IMR-90 (cell line): ENCODE data around the gene AHDC1. TPM values are rescaled to one million over a fixed set of nuclear protein-coding genes. Genes with fewer than 3 reads are reported as not detected.
A peak's percentile ranks its signal among the peaks of the same experiment; 100 is the strongest.

Experiments
- ATAC-seq: fragments of 200-7000 bp; cut with Tn5 transposase; 2 replicates; pipeline ENCODE4 v1.9.1; 2020; ENCODE audit warnings: low read depth, mild to moderate bottlenecking, moderate library complexity
- BruUV-seq: library from RNA; stranded (reverse); fragments of 400-500 nt; replicated peaks from 2 replicates; lab custom pipeline; 2021; lab: Mats Ljungman, UMichigan
- CTCF ChIA-PET: fragments of 300-600 bp; formaldehyde crosslinking; extraction: SDS; loops from one replicate; lab custom pipeline; 2021; ENCODE audit warnings: antibody characterized with exemption; lab: Yijun Ruan, JAX
- POLR2A ChIA-PET: fragments of 300-600 bp; sonication (Branson Sonifier 250); formaldehyde crosslinking; loops from one replicate; lab custom pipeline; 2022; ENCODE audit warnings: antibody characterized with exemption; ENCODE audit not compliant: unreplicated experiment; lab: Charles Lee
- DNase-seq: peaks from one replicate; pipeline ENCODE4 v3.0.0; 2013
- H2AFZ ChIP-seq: replicated peaks from 2 replicates; pipeline ENCODE3; 2013; ENCODE audit warnings: low read length, mild to moderate bottlenecking; ENCODE audit not compliant: poor library complexity
- H2AK5ac ChIP-seq: 2 replicates; pipeline ENCODE4 v1.6.1; 2013; ENCODE audit warnings: low read depth, low read length, inconsistent platforms
- H2AK9ac ChIP-seq: replicated peaks from 2 replicates; pipeline ENCODE3; 2013; ENCODE audit warnings: mild to moderate bottlenecking, low read depth, low read length, moderate library complexity; ENCODE audit not compliant: poor library complexity
- H2BK120ac ChIP-seq: 2 replicates; pipeline ENCODE4 v1.6.1; 2013; ENCODE audit warnings: low read depth, low read length, inconsistent platforms
- H2BK15ac ChIP-seq: 3 replicates; pipeline ENCODE4 v1.6.1; 2013; ENCODE audit warnings: low read depth, low read length, inconsistent platforms
- H2BK20ac ChIP-seq: 2 replicates; pipeline ENCODE4 v1.6.1; 2013; ENCODE audit warnings: low read depth, mild to moderate bottlenecking, inconsistent platforms, low read length, moderate library complexity
- H2BK5ac ChIP-seq: 2 replicates; pipeline ENCODE4 v1.6.1; 2013; ENCODE audit warnings: mild to moderate bottlenecking, low read depth, low read length, inconsistent platforms; ENCODE audit not compliant: poor library complexity, severe bottlenecking
- H3K14ac ChIP-seq: replicated peaks from 2 replicates; pipeline ENCODE4 v1.6.1; 2013; ENCODE audit warnings: low read depth, low read length, inconsistent platforms
- H3K18ac ChIP-seq: 2 replicates; pipeline ENCODE4 v1.6.1; 2013; ENCODE audit warnings: low read depth, low read length, control low read depth
- H3K23ac ChIP-seq: 2 replicates; pipeline ENCODE4 v1.6.1; 2013; ENCODE audit warnings: low read depth, low read length, inconsistent platforms
- H3K27ac ChIP-seq: 2 replicates; pipeline ENCODE4 v1.5.1; 2013; ENCODE audit warnings: mild to moderate bottlenecking, control low read depth, low read length; ENCODE audit not compliant: insufficient read depth
- H3K27me3 ChIP-seq: 2 replicates; pipeline ENCODE4 v1.6.1; 2013; ENCODE audit warnings: low read length; ENCODE audit not compliant: control insufficient read depth, insufficient read depth
- H3K36me3 ChIP-seq: 2 replicates; pipeline ENCODE4 v1.6.1; 2013; ENCODE audit warnings: low read length, mixed read lengths; ENCODE audit not compliant: control insufficient read depth, insufficient read depth
- H3K4ac ChIP-seq: 2 replicates; pipeline ENCODE4 v1.6.1; 2013; ENCODE audit warnings: low read depth, low read length, inconsistent platforms
- H3K4me1 ChIP-seq: 2 replicates; pipeline ENCODE4 v1.6.1; 2013; ENCODE audit warnings: low read length, mixed read lengths; ENCODE audit not compliant: control insufficient read depth, insufficient read depth
- H3K4me2 ChIP-seq: 2 replicates; pipeline ENCODE4 v1.6.1; 2013; ENCODE audit warnings: low read depth, mild to moderate bottlenecking, control low read depth, low read length, moderate library complexity
- H3K4me3 ChIP-seq: 2 replicates; pipeline ENCODE4 v1.5.1; 2013; ENCODE audit warnings: low read depth, mild to moderate bottlenecking, control low read depth, low read length, moderate library complexity; ENCODE audit not compliant: insufficient read depth
- H3K56ac ChIP-seq: 2 replicates; pipeline ENCODE4 v1.6.1; 2013; ENCODE audit warnings: low read length, inconsistent platforms; ENCODE audit not compliant: insufficient read depth; ENCODE audit errors: extremely low read depth
- H3K79me1 ChIP-seq, 2 experiments: 2 replicates each; pipeline ENCODE4 v1.6.1; 2013; ENCODE audit warnings: low read length in 2 of 2, inconsistent platforms in 1 of 2, low read depth in 1 of 2
- H3K9ac ChIP-seq: 2 replicates; pipeline ENCODE4 v1.6.1; 2013; ENCODE audit warnings: low read depth, low read length, control low read depth
- H3K9me1 ChIP-seq: 2 replicates; pipeline ENCODE4 v1.6.1; 2013; ENCODE audit warnings: low read length, inconsistent platforms; ENCODE audit not compliant: insufficient read depth
- H3K9me3 ChIP-seq: 2 replicates; pipeline ENCODE4 v1.6.1; 2013; ENCODE audit warnings: low read length; ENCODE audit not compliant: control insufficient read depth, insufficient read depth
- H4K20me1 ChIP-seq: 2 replicates; pipeline ENCODE4 v1.6.1; 2013; ENCODE audit warnings: low read length, inconsistent platforms; ENCODE audit not compliant: insufficient read depth
- H4K5ac ChIP-seq: 2 replicates; pipeline ENCODE4 v1.6.1; 2013; ENCODE audit warnings: mild to moderate bottlenecking, low read depth, low read length, control low read depth
- H4K8ac ChIP-seq, 2 experiments: 2 replicates each; pipeline ENCODE4 v1.6.1; 2013; ENCODE audit warnings: low read depth in 2 of 2, low read length in 2 of 2, control low read depth in 1 of 2, inconsistent platforms in 1 of 2
- H4K91ac ChIP-seq: 2 replicates; pipeline ENCODE4 v1.6.1; 2013; ENCODE audit warnings: low read depth, low read length, inconsistent platforms; ENCODE audit not compliant: insufficient read depth
- CHD1 ChIP-seq: IDR thresholded peaks from 2 replicates; pipeline ENCODE4 v1.6.1; 2012; ENCODE audit warnings: low read depth, low read length, improper control_type of control experiment
- RCOR1 ChIP-seq: IDR thresholded peaks from 2 replicates; pipeline ENCODE4 v1.6.1; 2012; ENCODE audit warnings: mild to moderate bottlenecking, low read length, improper control_type of control experiment; ENCODE audit not compliant: insufficient replicate concordance
- WGBS, 2 experiments: methylation state at CpG; one replicate each; pipeline versions ENCODE4 v1.1.5 to v1.1.7; 2013; ENCODE audit warnings: missing lambda C conversion rate in 2 of 2; ENCODE audit not compliant: insufficient read length in 1 of 2; ENCODE audit errors: extremely low coverage in 2 of 2; 5-methylcytosine and 5-hydroxymethylcytosine counted together
- dilution Hi-C: fragments of 300-500 bp; cut with HindIII; formaldehyde crosslinking; loops from one replicate; pipeline ENCODE4 v1.14.3; 2018; ENCODE audit warnings: low sequenced_read_pairs; ENCODE audit not compliant: unreplicated experiment
- in situ Hi-C: fragments of 300-500 bp; cut with MboI; formaldehyde crosslinking; loops from 3 replicates; pipeline ENCODE4 v1.14.3; 2019; ENCODE audit warnings: low sequenced_read_pairs, inconsistent platforms, mixed read lengths
- intact Hi-C: fragments of 100-400 bp; cut with micrococcal nuclease; formaldehyde crosslinking; loops from 2 replicates; pipeline ENCODE4 v1.10.0; 2022
- polyA plus RNA-seq, 3 experiments: library from polyadenylated mRNA; depleted of rRNA; stranded (reverse); fragments of >200 nt; gene quantifications; 2 replicates each; pipeline ENCODE4 v1.2.3, GENCODE V29; 2012; ENCODE audit warnings: low replicate concordance in 1 of 3
- total RNA-seq: library from RNA; depleted of rRNA; stranded (reverse); fragments of >200 nt; gene quantifications from 2 replicates; pipeline ENCODE4 v1.2.3, GENCODE V29; 2012

Gene AHDC1
- total and polyA plus RNA-seq, 2 of the 4 experiments (the other 2 are of a cell fraction) = 2.0 to 11.6 TPM

GRCh38 chr1:27591622-27592021, 12.3 kb downstream of the AHDC1 start:
- no TSS peak for BruUV-seq
- peaks cover 59% of the 10 kb centered on the region for H3K4me1 ChIP-seq
- TF ChIP-seq CHD1 (no peak), RCOR1 (peak; percentile 34)

More at GRCh38 chr1:27591622-27592021, 12.3 kb downstream of the AHDC1 start:
- Histone ChIP-seq H4K8ac (no peak overlapping the region), H2BK15ac (no peak overlapping the region), H3K36me3 (peaks cover 3% of the 10 kb centered on the region; the same call in 1 of the 2 replicates), H4K20me1 (peaks cover 91% of the 10 kb centered on the region), H3K14ac (no peak overlapping the region), H2AK9ac (no peak overlapping the region), H3K27ac (no peak overlapping the region), H3K23ac (no peak overlapping the region), H3K9me3 (no peaks in the 10 kb centered on the region), H2BK5ac (no peak overlapping the region), H3K4ac (no peak overlapping the region), H3K27me3 (no peaks in the 10 kb centered on the region), H3K9me1 (peaks cover 44% of the 10 kb centered on the region), H2BK20ac (no peak overlapping the region), H4K91ac (no peak overlapping the region), H3K79me1 (peaks cover 46 to 99% of the 10 kb centered on the region in 2 experiments), H2AK5ac (no peak overlapping the region), H3K4me2 (no peak overlapping the region), H2BK120ac (no peak overlapping the region), H3K18ac (no peak overlapping the region), H2AFZ (no peak overlapping the region), H4K5ac (no peak overlapping the region), H3K56ac (no peak overlapping the region), H3K4me3 (no peak overlapping the region), H3K9ac (no peak overlapping the region)
- intact Hi-C loops = no loop called here
- dilution Hi-C loops = no loop called here
- in situ Hi-C loops = no loop called here
- WGBS, 2 experiments = no CpG with 5 or more reads among the region's 4 CpGs
- DNase-seq = peak; percentile 38
- CTCF ChIA-PET = no interaction called here
- POLR2A ChIA-PET = interaction anchor here (0.9 kb wide), 1 partner anchor 81 kb away, joined by 3 read pairs; the partner anchor contains the start of gene IFI6
- no peak for ATAC-seq
